Measurements from ENCODE around the gene LRRC37A. TPM values are rescaled to one million over a fixed set of nuclear protein-coding genes. Genes with fewer than 3 reads are reported as not detected.
A peak's percentile ranks its signal among the peaks of the same experiment; 100 is the strongest.
"Not testable (repeated sequence)": the region's sequence is repeated elsewhere in the genome, so short reads cannot be mapped to it uniquely, and the experiment has no call there.

The LRRC37A gene
- total RNA-seq: 1 to 10 TPM in 2 of 4 donors, under 1 TPM in 2; 0.29 to 3.7 (median 1.1) TPM

DNA sequence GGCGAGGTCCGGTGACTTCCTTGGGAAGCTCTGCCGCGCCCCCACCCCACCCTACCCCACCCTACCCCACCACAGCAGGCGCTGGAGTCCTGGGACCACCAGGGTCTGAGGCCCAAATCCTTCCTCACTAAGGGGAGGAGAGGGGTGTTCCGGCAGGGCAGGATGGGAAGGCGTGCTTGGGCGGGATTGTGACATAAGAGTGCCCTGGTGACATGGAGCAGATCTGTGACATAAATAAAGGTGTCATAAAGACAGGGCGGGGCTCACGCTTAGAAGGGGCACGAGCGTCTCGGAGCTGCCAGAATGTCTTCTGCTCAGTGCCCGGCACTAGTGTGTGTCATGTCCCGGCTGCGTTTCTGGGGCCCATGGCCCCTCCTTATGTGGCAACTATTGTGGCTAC lies at the start of gene LRRC37A:
LRRC37A (plus strand) TSS at position 301 of the 400 bp plus-strand sequence; CDS start at position 304, 3 bp downstream.
- H3K4me3 ChIP-seq; H3K27ac ChIP-seq; H3K36me3 ChIP-seq; H3K27me3 ChIP-seq; H3K4me1 ChIP-seq; H3K9me3 ChIP-seq; DNase-seq; ATAC-seq; intact Hi-C loops (cut with DNase I; ENCODE audit: low total_unique reads): not testable (repeated sequence)
- in situ Hi-C loops (cut with MboI; ENCODE audit: low sequenced_read_pairs in 4 of 4): loop anchor here in 1 of 4 donors (25.0 kb wide), 1 partner anchor 708 kb away; no protein-coding TSS in a partner anchor

GRCh38 chr17:46249153-46249552 lies 45.8 kb upstream of the LRRC37A start:
- H3K4me3 ChIP-seq; H3K27ac ChIP-seq; H3K9me3 ChIP-seq; DNase-seq; H3K4me1 ChIP-seq; in situ Hi-C loops (cut with MboI; ENCODE audit: low sequenced_read_pairs in 4 of 4); ATAC-seq; H3K27me3 ChIP-seq; H3K36me3 ChIP-seq; intact Hi-C loops (cut with DNase I; ENCODE audit: low total_unique reads): not testable (repeated sequence)

GRCh38 chr17:46252804-46253203 lies 42.1 kb upstream of the LRRC37A start:
- H3K4me3 ChIP-seq; H3K4me1 ChIP-seq; ATAC-seq; H3K27me3 ChIP-seq; H3K27ac ChIP-seq; H3K9me3 ChIP-seq; H3K36me3 ChIP-seq; DNase-seq; intact Hi-C loops (cut with DNase I; ENCODE audit: low total_unique reads): not testable (repeated sequence)
- in situ Hi-C loops (cut with MboI; ENCODE audit: low sequenced_read_pairs in 4 of 4): loop anchor here in 1 of 4 donors (25.0 kb wide), 1 partner anchor 666 kb away; no protein-coding TSS in a partner anchor

- TF ChIP-seq CTCF (IDR thresholded peaks at IDR 0.05 in 4 of 5, conservative IDR thresholded peaks at IDR 0.05 in 1 of 5): peak; percentile 21 to 72 (median 46)
- H3K4me1 ChIP-seq; H3K4me3 ChIP-seq; intact Hi-C loops (cut with DNase I; ENCODE audit: low total_unique reads); H3K9me3 ChIP-seq; H3K27ac ChIP-seq; H3K27me3 ChIP-seq; H3K36me3 ChIP-seq: not testable (repeated sequence)
- DNase-seq (peak in 1 of 2 donors; percentile 40), ATAC-seq (peak in 1 of 2 donors; percentile 82)
- in situ Hi-C loops (cut with MboI; ENCODE audit: low sequenced_read_pairs in 4 of 4): loop anchor here in 1 of 4 donors (25.0 kb wide), 1 partner anchor 666 kb away; no protein-coding TSS in a partner anchor
These were observed 41.2 kb upstream of the LRRC37A start for GRCh38 chr17:46253722-46254121.

- DNase-seq; H3K9me3 ChIP-seq; H3K27ac ChIP-seq; H3K4me1 ChIP-seq; H3K4me3 ChIP-seq; H3K36me3 ChIP-seq; H3K27me3 ChIP-seq; intact Hi-C loops (cut with DNase I; ENCODE audit: low total_unique reads); ATAC-seq: not testable (repeated sequence)
- in situ Hi-C loops (cut with MboI; ENCODE audit: low sequenced_read_pairs in 4 of 4): loop anchor here in 1 of 4 donors (25.0 kb wide), 1 partner anchor 667 kb away; no protein-coding TSS in a partner anchor
These were observed 40.7 kb upstream of the LRRC37A start for GRCh38 chr17:46254215-46254614.

DNA sequence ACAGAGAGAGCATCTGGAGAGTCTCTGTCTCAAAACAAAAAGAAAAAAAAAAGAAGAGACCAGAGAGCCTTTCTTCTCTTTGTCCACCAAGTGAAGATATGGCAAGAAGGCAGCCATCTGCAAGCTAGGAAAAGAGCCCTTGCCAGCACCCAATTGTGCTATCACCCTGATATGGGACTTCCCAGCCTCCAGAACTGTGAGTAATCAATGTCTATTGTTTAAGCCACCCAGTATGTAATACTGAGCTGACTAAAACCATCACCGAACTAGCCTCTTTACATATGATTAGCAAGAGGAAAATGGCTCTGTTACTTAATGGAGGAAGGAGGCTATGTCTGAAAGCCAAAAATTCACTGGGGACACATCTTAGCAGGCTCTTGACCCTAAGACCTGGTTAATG lies 38.6 kb upstream of the LRRC37A start:
- intact Hi-C loops (cut with DNase I; ENCODE audit: low total_unique reads); H3K9me3 ChIP-seq; ATAC-seq; DNase-seq; H3K27me3 ChIP-seq; H3K4me3 ChIP-seq; H3K36me3 ChIP-seq; H3K27ac ChIP-seq; H3K4me1 ChIP-seq: not testable (repeated sequence)
- in situ Hi-C loops (cut with MboI; ENCODE audit: low sequenced_read_pairs in 4 of 4): loop anchor here in 1 of 4 donors (25.0 kb wide), 1 partner anchor 669 kb away; no protein-coding TSS in a partner anchor

GRCh38 chr17:46259845-46260661 lies 34.9 kb upstream of the LRRC37A start:
- ATAC-seq (peak; percentile 71 to 84), DNase-seq (peak in 1 of 2 donors; percentile 35)
- H3K9me3 ChIP-seq; H3K4me1 ChIP-seq; H3K27me3 ChIP-seq; H3K27ac ChIP-seq; intact Hi-C loops (cut with DNase I; ENCODE audit: low total_unique reads); H3K36me3 ChIP-seq: not testable (repeated sequence)
- H3K4me3 ChIP-seq: peak overlapping the region in 3 of 4 donors; percentile 38 to 46 (median 42)
- in situ Hi-C loops (cut with MboI; ENCODE audit: low sequenced_read_pairs in 4 of 4): loop anchor here in 1 of 4 donors (25.0 kb wide), 1 partner anchor 673 kb away; no protein-coding TSS in a partner anchor

Data from gastrocnemius medialis (tissue), 4 donors.